Osteoblast (primary cell): ENCODE results near the gene SLC25A18. TPM values are rescaled to one million over a fixed set of nuclear protein-coding genes. Genes with fewer than 3 reads are reported as not detected.

Source experiments
- DNase-seq: peaks from one replicate; pipeline ENCODE4 v3.0.0; 2011; ENCODE audit warnings: low spot score, mixed read lengths; ENCODE audit not compliant: insufficient read length; ENCODE audit errors: missing footprints
- H2AFZ ChIP-seq: 2 replicates; pipeline ENCODE4 v1.6.0; 2011; ENCODE audit warnings: mild to moderate bottlenecking, low read length
- H3K27ac ChIP-seq: 2 replicates; pipeline ENCODE4 v1.5.1; 2011; ENCODE audit warnings: mild to moderate bottlenecking, low read depth, low read length, moderate library complexity
- H3K27me3 ChIP-seq: 2 replicates; pipeline ENCODE4 v1.6.0; 2012; ENCODE audit warnings: mild to moderate bottlenecking, control low read depth, inconsistent platforms, low read length, moderate library complexity; ENCODE audit not compliant: insufficient read depth
- H3K36me3 ChIP-seq: 2 replicates; pipeline ENCODE4 v1.5.1; 2011; ENCODE audit warnings: mild to moderate bottlenecking, low read length, control low read depth, moderate library complexity; ENCODE audit not compliant: insufficient read depth
- H3K4me1 ChIP-seq: 2 replicates; pipeline ENCODE4 v1.5.1; 2011; ENCODE audit warnings: mild to moderate bottlenecking, low read length, control low read depth, moderate library complexity; ENCODE audit not compliant: insufficient read depth
- H3K4me2 ChIP-seq: 2 replicates; pipeline ENCODE4 v1.6.0; 2011; ENCODE audit warnings: mild to moderate bottlenecking, low read length; ENCODE audit not compliant: insufficient read depth
- H3K4me3 ChIP-seq: fragments of 200-600 bp; sonication (generic); 3 replicates; pipeline ENCODE4 v1.5.1; 2012; ENCODE audit warnings: mild to moderate bottlenecking, low read length, inconsistent platforms; ENCODE audit not compliant: insufficient read depth
- H3K79me2 ChIP-seq: 2 replicates; pipeline ENCODE4 v1.6.0; 2012; ENCODE audit warnings: mild to moderate bottlenecking, low read length, control low read depth, inconsistent platforms; ENCODE audit not compliant: insufficient read depth
- H3K9me3 ChIP-seq: 2 replicates; pipeline ENCODE4 v1.5.1; 2011; ENCODE audit warnings: low read depth, low read length, control low read depth
- H4K20me1 ChIP-seq: 2 replicates; pipeline ENCODE4 v1.6.0; 2012; ENCODE audit warnings: mild to moderate bottlenecking, low read length, control low read depth; ENCODE audit not compliant: insufficient read depth
- total RNA-seq: library from RNA; depleted of rRNA; stranded (reverse); fragments of >200 nt; gene quantifications from 2 replicates; pipeline ENCODE4 v1.2.3, GENCODE V29; 2012
- TF ChIP-seq, protein P1 (sequence below): IDR thresholded peaks from 2 replicates; pipeline ENCODE4 v1.5.1; 2011; ENCODE audit warnings: mild to moderate bottlenecking, low read depth, low read length, moderate library complexity; ENCODE audit errors: extremely low read depth

Gene SLC25A18
- total RNA-seq, 1 donor: not detected

- Histone ChIP-seq H3K27ac (no peak overlapping the region), H3K4me2 (no peak overlapping the region), H2AFZ (no peak overlapping the region), H3K4me3 (no peak overlapping the region), H3K36me3 (no peaks in the 10 kb centered on the region), H3K9me3 (no peaks in the 10 kb centered on the region), H4K20me1 (no peaks in the 10 kb centered on the region), H3K4me1 (peaks cover 4% of the 10 kb centered on the region), H3K79me2 (no peaks in the 10 kb centered on the region), H3K27me3 (no peaks in the 10 kb centered on the region)
- TF ChIP-seq, protein P1, sequence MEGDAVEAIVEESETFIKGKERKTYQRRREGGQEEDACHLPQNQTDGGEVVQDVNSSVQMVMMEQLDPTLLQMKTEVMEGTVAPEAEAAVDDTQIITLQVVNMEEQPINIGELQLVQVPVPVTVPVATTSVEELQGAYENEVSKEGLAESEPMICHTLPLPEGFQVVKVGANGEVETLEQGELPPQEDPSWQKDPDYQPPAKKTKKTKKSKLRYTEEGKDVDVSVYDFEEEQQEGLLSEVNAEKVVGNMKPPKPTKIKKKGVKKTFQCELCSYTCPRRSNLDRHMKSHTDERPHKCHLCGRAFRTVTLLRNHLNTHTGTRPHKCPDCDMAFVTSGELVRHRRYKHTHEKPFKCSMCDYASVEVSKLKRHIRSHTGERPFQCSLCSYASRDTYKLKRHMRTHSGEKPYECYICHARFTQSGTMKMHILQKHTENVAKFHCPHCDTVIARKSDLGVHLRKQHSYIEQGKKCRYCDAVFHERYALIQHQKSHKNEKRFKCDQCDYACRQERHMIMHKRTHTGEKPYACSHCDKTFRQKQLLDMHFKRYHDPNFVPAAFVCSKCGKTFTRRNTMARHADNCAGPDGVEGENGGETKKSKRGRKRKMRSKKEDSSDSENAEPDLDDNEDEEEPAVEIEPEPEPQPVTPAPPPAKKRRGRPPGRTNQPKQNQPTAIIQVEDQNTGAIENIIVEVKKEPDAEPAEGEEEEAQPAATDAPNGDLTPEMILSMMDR: no peak
- DNase-seq: no peak
These were observed 17.8 kb downstream of the SLC25A18 start for GRCh38 chr22:17581056-17581455.

GRCh38 chr22:17581631-17582030 lies 18.3 kb downstream of the SLC25A18 start:
- no peaks in the 10 kb centered on the region for H4K20me1 ChIP-seq
- H3K9me3 ChIP-seq: no peaks in the 10 kb centered on the region
- no peak overlapping the region for H3K4me2 ChIP-seq
- no peak overlapping the region for H2AFZ ChIP-seq
- no peak overlapping the region for H3K4me3 ChIP-seq
- H3K4me1 ChIP-seq: peaks cover 2% of the 10 kb centered on the region
- H3K79me2 ChIP-seq: no peaks in the 10 kb centered on the region
- TF ChIP-seq, protein P1: no peak
- DNase-seq: no peak
- no peaks in the 10 kb centered on the region for H3K27me3 ChIP-seq
- no peaks in the 10 kb centered on the region for H3K36me3 ChIP-seq
- no peak overlapping the region for H3K27ac ChIP-seq

- no peaks in the 10 kb centered on the region for H3K4me1 ChIP-seq
- no peaks in the 10 kb centered on the region for H3K36me3 ChIP-seq
- H3K4me2 ChIP-seq: no peak overlapping the region
- H3K4me3 ChIP-seq: no peak overlapping the region
- no peak for DNase-seq
- no peaks in the 10 kb centered on the region for H3K9me3 ChIP-seq
- no peaks in the 10 kb centered on the region for H3K79me2 ChIP-seq
- H2AFZ ChIP-seq: no peak overlapping the region
- H4K20me1 ChIP-seq: no peaks in the 10 kb centered on the region
- TF ChIP-seq, protein P1: no peak
- no peaks in the 10 kb centered on the region for H3K27me3 ChIP-seq
- no peak overlapping the region for H3K27ac ChIP-seq
These were observed 19.9 kb downstream of the SLC25A18 start for GRCh38 chr22:17583151-17583550.

- no peaks in the 10 kb centered on the region for H4K20me1 ChIP-seq
- no peak overlapping the region for H2AFZ ChIP-seq
- no peaks in the 10 kb centered on the region for H3K27me3 ChIP-seq
- no peaks in the 10 kb centered on the region for H3K9me3 ChIP-seq
- H3K27ac ChIP-seq: no peak overlapping the region
- H3K4me1 ChIP-seq: no peaks in the 10 kb centered on the region
- no peaks in the 10 kb centered on the region for H3K79me2 ChIP-seq
- TF ChIP-seq, protein P1: no peak
- H3K36me3 ChIP-seq: peaks cover 16% of the 10 kb centered on the region
- H3K4me2 ChIP-seq: no peak overlapping the region
- no peak for DNase-seq
- H3K4me3 ChIP-seq: no peak overlapping the region
These were observed 23.6 kb downstream of the SLC25A18 start for GRCh38 chr22:17586831-17587440.
